Activated T-cell treated with anti-CD3 and anti-CD28 coated beads for 24 hours (primary cell): Measurements from ENCODE around the gene VAT1.

ENCODE experiments used
- DNase-seq: peaks from one replicate; pipeline ENCODE4 v3.0.0-alpha.2; 2020; ENCODE audit warnings: low read depth

VAT1 gene

DNA sequence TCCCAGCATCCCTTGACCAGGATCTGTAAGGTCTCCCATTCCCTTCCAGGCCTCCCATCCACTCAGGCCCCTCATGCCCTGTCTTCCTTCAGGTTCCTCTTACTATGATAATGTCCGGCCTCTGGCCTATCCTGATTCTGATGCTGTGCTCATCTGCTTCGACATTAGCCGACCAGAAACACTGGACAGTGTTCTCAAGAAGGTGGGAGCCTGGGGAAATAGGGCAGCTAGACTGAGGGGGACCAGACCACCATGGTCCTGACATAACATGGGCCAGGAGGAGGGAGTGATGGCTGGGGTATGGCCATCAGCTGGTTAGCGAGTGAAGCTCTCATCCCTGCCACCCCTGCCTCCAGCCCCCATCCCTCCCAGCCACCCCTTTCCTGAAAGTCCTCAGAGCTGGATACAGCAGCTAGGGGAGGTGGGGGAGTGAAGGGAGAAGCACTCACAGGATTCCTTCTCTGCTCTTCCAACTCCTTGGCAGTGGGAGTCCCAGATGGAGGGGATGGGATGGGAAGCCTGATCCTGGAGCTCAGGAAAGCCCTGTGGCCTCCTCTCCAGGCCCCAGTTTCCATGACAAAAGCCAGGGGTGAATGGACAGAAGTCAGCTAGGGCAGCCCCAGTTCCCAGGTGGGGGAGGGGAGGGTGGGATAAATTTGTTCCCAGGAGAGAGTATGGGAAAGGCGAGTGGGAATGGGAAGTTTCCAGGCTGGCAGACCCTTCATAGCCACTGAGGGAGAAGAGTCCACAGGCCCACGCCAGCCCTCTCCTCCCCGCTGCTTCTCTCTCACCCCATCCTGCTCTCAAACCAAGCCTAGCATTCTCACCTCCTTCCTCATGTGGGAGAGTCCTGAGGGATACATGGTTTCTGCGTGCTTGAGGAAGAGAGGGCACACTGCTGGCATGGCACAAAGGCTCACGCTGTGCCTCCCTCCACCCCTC is 5.2 kb upstream of the VAT1 start:
- DNase-seq, result no peak

GRCh38 chr17:43026595-43026994 is 4.4 kb upstream of the VAT1 start:
- DNase-seq, result no peak

GRCh38 chr17:43025766-43026537 is 3.8 kb upstream of the VAT1 start:
- DNase-seq, result no peak

DNA sequence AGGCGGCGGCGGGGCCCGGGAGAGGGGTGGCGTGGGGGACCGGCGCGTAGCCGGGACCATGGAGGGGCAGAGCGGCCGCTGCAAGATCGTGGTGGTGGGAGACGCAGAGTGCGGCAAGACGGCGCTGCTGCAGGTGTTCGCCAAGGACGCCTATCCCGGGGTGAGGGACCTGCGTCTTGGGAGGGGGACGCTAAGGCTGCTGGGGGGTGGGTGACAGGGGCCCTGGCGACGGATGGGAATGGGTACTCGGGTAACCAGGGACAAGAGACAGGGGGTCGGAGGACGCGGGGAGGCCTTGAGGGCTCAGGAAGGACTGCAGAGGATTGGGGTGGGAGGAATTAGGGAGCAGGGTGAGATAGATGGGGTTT is 3.1 kb upstream of the VAT1 start:
- DNase-seq, result no peak

- DNase-seq, result peak; percentile 71
These were observed 2.5 kb upstream of the VAT1 start, which contains the start of gene RND2 for GRCh38 chr17:43024407-43025289. RND2 (plus strand) TSS chr17:43025231; CDS start chr17:43025348, 117 bp downstream.

DNA sequence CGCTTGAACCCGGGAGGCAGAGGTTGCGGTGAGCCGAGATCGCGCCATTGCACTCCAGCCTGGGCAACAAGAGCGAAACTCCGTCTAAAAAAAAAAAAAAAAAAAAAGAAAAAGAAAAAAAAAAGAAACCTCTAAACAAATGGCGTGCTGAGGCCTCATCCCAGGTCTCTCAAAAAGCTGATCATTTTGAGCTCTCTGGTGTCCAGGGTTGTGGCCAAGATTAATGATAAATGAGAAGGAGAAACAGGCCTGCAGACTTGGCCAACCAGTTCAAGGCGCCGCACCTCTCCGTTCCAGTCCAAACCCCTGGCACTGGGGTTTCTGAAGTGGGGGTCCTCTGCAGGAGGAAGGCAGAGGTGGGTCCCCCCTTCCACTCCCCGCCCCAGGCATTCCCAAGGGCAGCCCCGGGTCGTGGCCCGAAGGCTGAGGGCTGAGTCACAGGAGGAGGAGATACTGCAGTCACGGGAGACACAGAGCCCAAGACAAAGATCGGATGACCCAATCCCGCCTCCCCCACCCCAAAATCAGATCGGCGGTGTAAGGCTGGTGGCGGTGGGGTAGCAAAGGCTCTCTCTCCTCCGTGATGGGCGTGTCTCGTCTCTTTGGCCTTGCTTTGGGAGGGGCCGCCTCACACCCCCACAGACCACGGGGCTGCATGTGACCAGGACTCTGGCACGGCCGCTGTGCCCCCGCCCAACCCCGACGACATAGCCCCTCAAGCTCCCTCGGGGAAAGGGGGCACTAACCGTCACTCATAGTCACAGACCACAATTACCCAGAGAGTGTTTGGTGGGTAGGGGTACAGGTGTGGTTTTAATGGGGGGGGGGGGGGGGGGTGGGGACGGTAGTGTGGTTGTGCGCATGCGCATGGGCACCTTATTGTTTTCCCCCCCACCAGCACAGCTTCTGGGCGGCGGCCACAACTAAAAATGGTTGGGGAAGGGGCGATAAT is 1.1 kb downstream of the VAT1 start:
- DNase-seq, result no peak

- no peak for DNase-seq
These were observed 2.1 kb downstream of the VAT1 start for GRCh38 chr17:43020030-43020621.

GRCh38 chr17:43019418-43019817 is 2.8 kb downstream of the VAT1 start:
- DNase-seq, result no peak

DNA sequence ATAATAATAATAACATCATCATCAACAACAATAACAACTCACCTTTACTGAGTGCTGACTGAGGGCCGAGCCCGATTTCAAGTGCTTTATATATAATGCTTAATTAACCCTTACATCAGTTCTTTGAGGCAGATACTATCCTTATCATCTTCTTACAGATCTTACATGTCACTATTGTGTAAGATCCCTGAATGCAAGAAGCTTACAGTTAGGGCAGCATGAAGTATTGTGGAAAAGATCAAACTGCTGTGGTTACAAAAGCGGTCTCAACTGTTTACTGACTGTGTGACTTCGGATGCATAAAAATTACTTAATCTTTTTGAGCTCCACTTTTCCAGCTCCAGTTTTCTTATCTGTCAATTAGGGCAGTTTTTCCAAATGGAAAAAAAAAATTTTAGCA is 3.3 kb downstream of the VAT1 start:
- DNase-seq, result no peak

GRCh38 chr17:43018008-43018853 is 4.0 kb downstream of the VAT1 start:
- DNase-seq, result no peak

- DNase-seq, result no peak
These were observed 6.0 kb downstream of the VAT1 start for GRCh38 chr17:43016216-43016615.

DNA sequence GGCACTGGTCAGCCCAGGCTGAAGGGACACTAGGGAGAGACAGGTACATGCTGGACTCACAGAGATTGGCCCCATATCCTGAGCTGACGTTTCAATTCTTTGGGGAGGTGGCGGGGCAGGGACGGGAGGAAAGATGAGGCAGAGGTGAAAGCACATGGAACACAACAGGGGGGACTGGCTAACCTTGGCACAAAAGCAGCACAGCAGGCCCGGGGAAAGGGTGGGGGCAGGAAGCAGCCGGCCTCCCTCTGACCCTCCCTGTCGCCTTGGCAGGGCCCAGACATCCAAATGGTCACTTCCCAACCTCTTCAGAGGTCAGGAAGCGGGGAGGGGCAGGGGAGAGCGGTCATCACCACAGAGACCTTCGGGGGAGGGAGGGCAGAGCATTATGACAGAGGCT is 6.6 kb downstream of the VAT1 start:
- no peak for DNase-seq

- DNase-seq, result no peak
These were observed 7.3 kb downstream of the VAT1 start for GRCh38 chr17:43014649-43015542.

DNA sequence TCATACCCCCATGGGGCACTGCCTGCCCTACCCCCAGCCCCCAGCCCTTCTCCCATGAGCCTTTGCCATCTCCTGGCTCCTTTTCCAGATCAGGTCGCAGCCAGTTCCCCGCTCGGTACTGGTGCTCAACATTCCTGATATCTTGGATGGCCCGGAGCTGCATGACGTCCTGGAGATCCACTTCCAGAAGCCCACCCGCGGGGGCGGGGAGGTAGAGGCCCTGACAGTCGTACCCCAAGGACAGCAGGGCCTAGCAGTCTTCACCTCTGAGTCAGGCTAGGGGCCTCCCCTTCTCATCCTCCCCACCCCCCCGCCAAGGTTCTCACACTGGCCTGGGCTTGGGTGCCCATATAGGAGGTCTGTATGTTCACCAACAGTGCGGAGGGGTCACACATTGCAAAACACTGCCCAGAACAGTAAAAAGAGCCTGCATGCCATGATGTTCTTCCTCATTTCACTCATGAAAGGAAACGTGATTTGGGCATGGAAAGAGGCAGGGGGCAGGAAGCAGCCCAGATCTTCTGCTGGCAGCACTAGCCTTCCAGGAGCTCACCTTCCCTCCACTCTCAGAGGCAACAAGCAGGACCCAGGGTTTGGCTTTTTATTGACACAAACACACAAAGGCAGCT is 8.1 kb downstream of the VAT1 start:
- no peak for DNase-seq

DNA sequence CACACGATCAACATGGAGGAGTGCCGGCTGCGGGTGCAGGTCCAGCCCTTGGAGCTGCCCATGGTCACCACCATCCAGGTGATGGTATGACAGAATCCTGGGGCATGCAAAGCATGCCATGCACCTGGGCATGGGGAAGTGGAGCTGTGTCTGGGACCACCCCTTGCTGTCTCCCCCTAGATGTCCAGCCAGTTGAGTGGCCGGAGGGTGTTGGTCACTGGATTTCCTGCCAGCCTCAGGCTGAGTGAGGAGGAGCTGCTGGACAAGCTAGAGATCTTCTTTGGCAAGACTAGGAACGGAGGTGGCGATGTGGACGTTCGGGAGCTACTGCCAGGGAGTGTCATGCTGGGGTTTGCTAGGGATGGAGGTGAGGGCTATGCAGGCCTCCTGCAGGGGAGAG is 8.9 kb downstream of the VAT1 start:
- no peak for DNase-seq

DNA sequence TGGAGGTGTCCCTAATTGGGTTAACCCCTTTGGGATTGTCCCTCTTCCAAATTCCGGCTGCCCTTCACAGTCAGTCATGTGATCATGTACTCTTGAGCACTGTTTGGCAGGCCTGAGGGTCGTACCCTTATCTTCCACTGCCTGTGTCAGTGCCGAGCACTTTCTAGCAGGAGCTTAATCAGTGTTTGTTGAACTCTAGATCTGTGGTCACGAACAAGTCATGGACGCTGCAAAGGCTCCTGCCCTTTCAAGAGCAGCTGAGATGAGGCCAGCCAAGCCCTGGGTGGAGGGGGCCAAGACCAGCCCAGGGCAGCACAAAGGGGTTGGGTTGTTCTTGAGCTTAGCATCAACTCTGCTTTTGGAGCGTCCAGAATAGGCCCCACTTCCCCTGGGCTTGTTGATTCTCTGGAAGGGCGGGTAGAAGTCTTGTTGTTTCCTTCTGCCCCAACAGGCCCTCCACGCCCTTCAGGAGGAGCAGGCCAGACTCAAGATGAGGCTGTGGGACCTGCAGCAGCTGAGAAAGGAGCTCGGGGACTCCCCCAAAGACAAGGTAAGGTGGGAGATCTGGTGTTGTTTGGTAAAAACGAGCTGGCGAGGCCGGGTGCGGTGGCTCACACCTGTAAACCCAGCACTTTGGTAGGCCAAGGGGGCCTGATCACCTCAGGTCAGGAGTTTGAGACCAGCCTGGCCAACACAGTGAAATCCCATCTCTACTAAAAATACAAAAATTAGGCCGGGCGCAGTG is 10.3 kb downstream of the VAT1 start:
- DNase-seq, result no peak

DNA sequence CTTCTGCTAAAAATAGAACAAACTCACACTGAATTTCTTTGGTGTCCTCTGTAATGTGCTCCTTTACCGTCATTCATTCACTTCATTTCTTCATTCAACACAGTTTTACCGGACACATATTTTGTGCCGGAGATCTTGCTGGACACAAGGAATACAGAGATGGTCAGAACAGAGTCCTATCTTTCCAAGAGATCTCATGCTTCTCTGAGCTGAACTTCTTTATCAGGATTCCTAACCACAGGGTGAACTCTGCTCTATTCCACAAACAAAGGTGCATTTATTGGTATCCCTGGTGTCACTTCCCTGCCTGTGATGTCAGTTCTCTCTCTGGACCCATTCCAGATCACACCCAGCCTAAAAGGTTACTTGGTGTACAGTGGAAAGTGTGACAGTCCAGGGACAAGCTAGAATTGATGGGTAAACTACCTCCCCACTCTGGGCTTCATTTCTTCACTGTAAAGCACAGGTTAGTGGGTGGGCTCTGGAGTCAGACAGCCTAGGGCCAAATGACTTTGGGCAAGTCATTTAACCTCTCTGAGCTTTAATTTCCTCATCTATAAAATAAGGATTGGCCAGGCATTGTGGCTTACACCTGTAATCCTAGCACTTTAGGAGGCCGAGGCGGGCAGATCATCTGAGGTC is 11.4 kb downstream of the VAT1 start:
- no peak for DNase-seq
